Muscle layer of colon (tissue), 2 donors: ENCODE data around the gene HSPA12A.

Experiments
- H3K27ac ChIP-seq: one replicate; pipeline ENCODE4 v1.7.0; 2013; ENCODE audit warnings: low read depth, mild to moderate bottlenecking, low read length, moderate library complexity
- H3K27me3 ChIP-seq, 2 donors: one replicate each; pipeline ENCODE4 v1.7.0; 2013; ENCODE audit warnings: low read length in 2 of 2, mild to moderate bottlenecking in 2 of 2; ENCODE audit not compliant: insufficient read depth in 2 of 2, control insufficient read depth in 1 of 2
- H3K36me3 ChIP-seq: one replicate; pipeline ENCODE4 v1.7.0; 2013; ENCODE audit warnings: mild to moderate bottlenecking, low read length; ENCODE audit not compliant: insufficient read depth
- H3K4me1 ChIP-seq: one replicate; pipeline ENCODE4 v1.7.0; 2013; ENCODE audit warnings: mild to moderate bottlenecking, low read length; ENCODE audit not compliant: insufficient read depth
- H3K4me3 ChIP-seq, 2 donors: one replicate each; pipeline ENCODE4 v1.7.0; 2013; ENCODE audit warnings: low read length in 2 of 2, low read depth in 1 of 2, mild to moderate bottlenecking in 1 of 2, moderate library complexity in 1 of 2
- H3K9ac ChIP-seq: one replicate; pipeline ENCODE4 v1.7.0; 2013; ENCODE audit warnings: low read length
- H3K9me3 ChIP-seq: one replicate; pipeline ENCODE4 v1.7.0; 2013; ENCODE audit warnings: mild to moderate bottlenecking, low read length
- donor health status: abdominal sarcoma.
- donor health status: Adenocarcinoma of cecum.

The HSPA12A gene

GRCh38 chr10:116780691-116781205, 38.4 kb upstream of the HSPA12A start:
- Histone ChIP-seq H3K4me3 (no peak overlapping the region), H3K9me3 (no peaks in the 10 kb centered on the region), H3K4me1 (no peaks in the 10 kb centered on the region), H3K9ac (no peak overlapping the region), H3K27ac (no peak overlapping the region), H3K27me3 (no peaks in the 10 kb centered on the region), H3K36me3 (no peaks in the 10 kb centered on the region)

DNA sequence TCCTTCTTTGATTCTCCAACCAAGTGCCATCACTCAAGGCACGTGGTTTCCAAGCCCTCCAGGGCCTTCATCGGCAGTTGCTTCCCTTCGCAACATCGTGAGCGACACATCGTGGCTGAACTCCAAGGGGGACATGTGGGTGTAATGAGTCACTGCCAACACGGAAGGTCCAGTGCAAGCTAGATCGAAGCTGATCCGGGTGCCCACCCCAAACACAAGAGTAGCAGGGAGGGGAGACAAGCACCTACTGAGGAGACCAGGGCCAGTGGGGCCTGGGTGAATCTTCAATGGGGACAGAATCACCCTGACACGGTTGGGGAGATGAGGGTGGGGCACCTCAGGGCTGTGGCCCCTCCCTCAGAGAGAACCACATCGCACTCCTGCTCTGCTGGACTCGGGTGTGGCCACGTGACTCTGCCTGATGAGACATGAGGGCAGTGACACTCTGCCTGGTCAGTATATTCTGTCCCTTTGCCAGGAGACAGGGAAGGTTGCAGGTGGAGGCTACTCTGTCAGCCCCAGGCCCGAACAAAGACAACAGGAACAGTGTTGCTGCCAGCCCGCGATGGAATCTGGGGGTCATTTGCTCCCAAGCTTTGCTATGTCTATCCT, 36.8 kb upstream of the HSPA12A start:
- Histone ChIP-seq H3K36me3 (no peaks in the 10 kb centered on the region), H3K4me3 (no peak overlapping the region), H3K27ac (no peak overlapping the region), H3K9me3 (no peaks in the 10 kb centered on the region), H3K9ac (no peak overlapping the region), H3K27me3 (no peaks in the 10 kb centered on the region), H3K4me1 (no peaks in the 10 kb centered on the region)

DNA sequence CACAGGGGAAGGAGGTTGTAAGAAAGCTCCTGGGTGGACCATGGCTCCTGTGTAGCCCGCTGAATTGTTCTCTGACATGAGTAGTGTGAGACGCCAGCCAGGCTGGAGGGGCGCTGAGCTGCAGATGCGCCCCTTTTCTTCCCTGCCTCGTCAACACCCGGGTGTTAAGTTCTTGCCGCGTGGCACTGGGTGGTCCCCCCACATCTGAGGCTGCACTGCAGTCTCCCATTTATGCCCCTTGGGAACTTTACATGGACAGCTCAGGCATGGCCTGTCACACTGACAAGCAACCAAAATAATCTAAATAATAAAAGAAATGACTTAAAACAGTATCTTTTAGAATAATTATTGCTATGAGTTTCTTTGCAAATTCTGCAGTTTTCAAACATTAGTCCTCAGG, 34.6 kb upstream of the HSPA12A start:
- H3K4me1 ChIP-seq: no peaks in the 10 kb centered on the region
- H3K36me3 ChIP-seq: no peaks in the 10 kb centered on the region
- no peak overlapping the region for H3K4me3 ChIP-seq
- no peak overlapping the region for H3K9ac ChIP-seq
- H3K27ac ChIP-seq: no peak overlapping the region
- no peaks in the 10 kb centered on the region for H3K27me3 ChIP-seq
- H3K9me3 ChIP-seq: no peaks in the 10 kb centered on the region

- Histone ChIP-seq H3K9me3 (no peaks in the 10 kb centered on the region), H3K27ac (no peak overlapping the region), H3K36me3 (no peaks in the 10 kb centered on the region)
These were observed 33.4 kb upstream of the HSPA12A start for GRCh38 chr10:116775488-116776400.

GRCh38 chr10:116774728-116775151, 32.4 kb upstream of the HSPA12A start:
- H3K9me3 ChIP-seq: no peaks in the 10 kb centered on the region
- H3K27me3 ChIP-seq: no peaks in the 10 kb centered on the region
- H3K4me3 ChIP-seq: no peak overlapping the region
- no peak overlapping the region for H3K9ac ChIP-seq
- H3K36me3 ChIP-seq: no peaks in the 10 kb centered on the region
- H3K27ac ChIP-seq: no peak overlapping the region
- no peaks in the 10 kb centered on the region for H3K4me1 ChIP-seq

More at GRCh38 chr10:116775488-116776400, 33.4 kb upstream of the HSPA12A start:
- Histone ChIP-seq H3K27me3 (no peaks in the 10 kb centered on the region), H3K9ac (no peak overlapping the region), H3K4me3 (no peak overlapping the region), H3K4me1 (no peaks in the 10 kb centered on the region)

- Histone ChIP-seq H3K9ac (no peak overlapping the region), H3K27me3 (no peaks in the 10 kb centered on the region), H3K36me3 (no peaks in the 10 kb centered on the region), H3K27ac (no peak overlapping the region), H3K4me1 (no peaks in the 10 kb centered on the region), H3K4me3 (no peak overlapping the region), H3K9me3 (no peaks in the 10 kb centered on the region)
These were observed 30.7 kb upstream of the HSPA12A start for GRCh38 chr10:116772909-116773705.

- no peak overlapping the region for H3K27ac ChIP-seq
- H3K4me3 ChIP-seq: no peak overlapping the region
- H3K4me1 ChIP-seq: peaks cover 6% of the 10 kb centered on the region
- H3K36me3 ChIP-seq: no peaks in the 10 kb centered on the region
- no peaks in the 10 kb centered on the region for H3K27me3 ChIP-seq
- H3K9ac ChIP-seq: no peak overlapping the region
- H3K9me3 ChIP-seq: no peaks in the 10 kb centered on the region
These were observed 29.7 kb upstream of the HSPA12A start for GRCh38 chr10:116771959-116772585.

DNA sequence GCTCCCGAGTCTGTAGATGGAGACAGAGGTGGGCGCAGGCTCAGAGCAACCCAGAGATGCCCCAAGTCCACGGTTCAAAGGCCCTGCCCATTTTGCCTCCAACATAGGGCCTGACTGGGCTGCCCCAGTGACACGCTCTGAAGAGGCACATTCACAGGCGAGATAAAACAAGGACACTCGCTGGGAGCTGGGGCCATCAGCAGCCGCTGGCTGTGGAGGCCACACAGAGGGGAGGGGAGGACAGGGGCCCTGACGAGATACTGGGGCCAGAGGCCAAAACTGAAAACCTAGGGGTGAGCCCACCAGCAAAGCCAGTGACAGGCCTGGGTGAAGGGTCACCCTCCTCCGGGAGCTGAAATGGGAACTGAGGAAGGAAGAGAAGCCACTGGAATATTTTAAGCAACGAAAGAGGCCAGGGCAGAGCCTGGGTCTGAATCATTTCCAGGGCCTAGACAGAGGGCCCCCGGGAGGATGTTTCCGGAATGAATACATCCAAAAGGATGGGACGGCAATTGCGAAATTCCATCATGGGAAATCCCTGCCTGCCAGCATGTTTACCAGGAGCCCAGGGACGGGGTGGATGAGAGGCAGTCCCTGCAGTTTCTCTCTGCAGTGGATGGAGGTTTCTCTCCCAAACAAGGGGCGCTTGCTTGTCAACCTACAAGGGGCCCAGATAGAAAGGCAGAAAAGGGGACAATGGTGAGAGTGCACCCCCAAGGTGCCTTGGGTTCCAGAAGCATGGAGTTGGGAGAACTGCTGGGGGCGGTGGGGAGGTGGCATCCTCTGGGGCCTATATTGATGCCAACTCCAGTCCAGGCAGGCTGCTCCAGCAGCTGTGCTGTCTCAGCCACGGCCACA, 29.0 kb upstream of the HSPA12A start:
- H3K4me3 ChIP-seq: no peak overlapping the region
- H3K27me3 ChIP-seq: no peaks in the 10 kb centered on the region
- H3K9ac ChIP-seq: no peak overlapping the region
- no peaks in the 10 kb centered on the region for H3K9me3 ChIP-seq
- no peaks in the 10 kb centered on the region for H3K36me3 ChIP-seq
- no peak overlapping the region for H3K27ac ChIP-seq
- H3K4me1 ChIP-seq: peaks cover 6% of the 10 kb centered on the region

DNA sequence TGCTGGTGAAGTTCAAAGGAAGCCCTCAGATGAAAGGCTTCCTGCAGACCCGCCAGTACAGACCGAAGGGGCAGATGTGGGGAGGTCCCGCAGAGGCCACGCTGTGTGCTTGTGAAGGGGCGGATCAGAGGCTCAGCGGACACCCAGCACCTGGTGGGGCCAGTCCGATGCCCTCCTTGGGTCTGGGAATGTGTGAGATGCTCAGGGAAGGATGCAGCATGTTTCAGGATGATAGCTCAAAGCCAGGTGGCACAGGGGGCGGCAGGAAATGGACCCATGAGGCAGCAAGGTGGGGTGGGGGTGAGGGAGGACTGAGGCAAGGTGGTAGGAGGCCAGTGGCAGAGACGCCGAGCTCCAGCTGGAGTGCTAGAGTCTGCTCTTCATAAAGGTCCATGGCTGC, 27.9 kb upstream of the HSPA12A start:
- H3K27ac ChIP-seq: no peak overlapping the region

GRCh38 chr10:116769791-116770190, 27.4 kb upstream of the HSPA12A start:
- Histone ChIP-seq H3K4me3 (no peak overlapping the region), H3K9ac (no peak overlapping the region), H3K27me3 (no peaks in the 10 kb centered on the region), H3K27ac (no peak overlapping the region), H3K4me1 (peaks cover 6% of the 10 kb centered on the region), H3K9me3 (no peaks in the 10 kb centered on the region), H3K36me3 (no peaks in the 10 kb centered on the region)

More for the DNA sequence above, 27.9 kb upstream of the HSPA12A start:
- Histone ChIP-seq H3K27me3 (no peaks in the 10 kb centered on the region), H3K9me3 (no peaks in the 10 kb centered on the region), H3K36me3 (no peaks in the 10 kb centered on the region), H3K4me3 (no peak overlapping the region), H3K9ac (no peak overlapping the region), H3K4me1 (peaks cover 6% of the 10 kb centered on the region)
